Immature natural killer cell (primary cell): ENCODE results near the gene DNER. TPM values are rescaled to one million over a fixed set of nuclear protein-coding genes. Genes with fewer than 3 reads are reported as not detected.

ENCODE experiments used
- DNase-seq, 3 donors: peaks; one replicate each; pipeline ENCODE4 v3.0.0; 2022; ENCODE audit warnings: mixed read lengths in 1 of 3
- H3K27ac Mint-ChIP-seq, 6 donors: one replicate each; pipeline ENCODE4 v1.8.0; 2020; ENCODE audit warnings: mixed read lengths in 6 of 6, mild to moderate bottlenecking in 5 of 6, inconsistent platforms in 4 of 6, moderate library complexity in 3 of 6
- H3K27me3 Mint-ChIP-seq, 3 donors: one replicate each; pipeline ENCODE4 v1.8.0; 2020 to 2021; ENCODE audit warnings: low read depth in 3 of 3, mild to moderate bottlenecking in 3 of 3, mixed read lengths in 3 of 3, moderate library complexity in 3 of 3, inconsistent platforms in 1 of 3
- H3K36me3 Mint-ChIP-seq, 3 donors: one replicate each; pipeline ENCODE4 v1.8.0; 2020; ENCODE audit warnings: mixed read lengths in 3 of 3, inconsistent platforms in 2 of 3, mild to moderate bottlenecking in 2 of 3
- H3K4me1 Mint-ChIP-seq, 2 donors: one replicate each; pipeline ENCODE4 v1.8.0; 2020; ENCODE audit warnings: inconsistent platforms in 2 of 2, mild to moderate bottlenecking in 2 of 2, mixed read lengths in 2 of 2, moderate library complexity in 1 of 2
- H3K4me3 Mint-ChIP-seq, 5 donors: one replicate each; pipeline ENCODE4 v1.8.0; 2020; ENCODE audit warnings: mild to moderate bottlenecking in 5 of 5, mixed read lengths in 5 of 5, inconsistent platforms in 3 of 5, moderate library complexity in 3 of 5
- H3K9me3 Mint-ChIP-seq, 6 donors: one replicate each; pipeline ENCODE4 v1.8.0; 2020; ENCODE audit warnings: mild to moderate bottlenecking in 6 of 6, mixed read lengths in 6 of 6, inconsistent platforms in 4 of 6, moderate library complexity in 3 of 6
- polyA plus RNA-seq, 3 donors: library from polyadenylated mRNA; unstranded; fragments of 300-500 nt; fragmentation: Illumina TruSeq; gene quantifications; one replicate each; pipeline ENCODE4 v1.2.3, GENCODE V29; 2021

Gene DNER
- polyA plus RNA-seq, 3 donors from 2014 or later: not detected

DNA sequence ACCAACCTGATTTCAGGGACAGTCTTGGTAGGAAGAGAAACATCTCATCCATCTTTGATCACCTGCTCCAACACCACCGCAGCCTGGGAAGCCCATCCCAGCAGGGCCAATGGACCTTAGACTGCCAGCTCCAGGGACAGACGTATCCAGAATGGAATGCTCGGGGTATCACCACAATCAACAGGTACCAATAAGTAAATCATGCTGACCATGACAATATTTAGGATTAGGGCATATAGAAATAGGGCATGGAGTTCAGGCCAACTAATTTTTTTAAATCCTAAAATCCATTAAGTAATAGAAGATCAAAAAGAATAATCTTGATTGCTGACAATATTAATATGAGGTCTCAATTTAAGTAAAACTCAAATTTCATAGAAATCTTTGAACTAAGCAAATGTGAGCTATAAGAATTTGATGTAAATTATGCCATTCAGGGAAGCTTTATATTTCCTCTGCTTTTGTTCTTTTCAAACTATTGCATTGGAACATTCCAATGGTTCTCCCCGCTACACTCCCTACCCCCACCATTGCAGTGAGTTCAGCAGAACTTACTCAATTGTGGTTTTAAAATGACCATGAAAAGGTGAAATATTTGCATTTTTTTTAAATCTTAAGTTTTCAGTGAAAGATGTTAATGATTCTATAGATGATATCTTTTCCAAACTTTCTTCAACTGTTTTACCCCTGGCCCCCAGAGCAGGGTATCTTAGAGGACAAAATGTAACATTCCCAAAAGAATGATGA is 138.6 kb downstream of the DNER start:
- Mint-ChIP-seq H3K27me3 (peaks cover 3 to 8% (median 5%) of the 10 kb centered on the region in 3 donors), H3K27ac (no peak overlapping the region), H3K9me3 (peaks cover 0 to 3% (median 0%) of the 10 kb centered on the region in 6 donors), H3K36me3 (no peaks in the 10 kb centered on the region), H3K4me1 (no peaks in the 10 kb centered on the region), H3K4me3 (no peak overlapping the region)
- DNase-seq: no peak

GRCh38 chr2:229572507-229573271 is 141.7 kb downstream of the DNER start:
- H3K36me3 Mint-ChIP-seq: no peaks in the 10 kb centered on the region
- peaks cover 1 to 6% (median 5%) of the 10 kb centered on the region in 3 donors for H3K27me3 Mint-ChIP-seq
- no peak overlapping the region for H3K27ac Mint-ChIP-seq
- no peak overlapping the region for H3K4me3 Mint-ChIP-seq
- no peak for DNase-seq
- H3K4me1 Mint-ChIP-seq: no peaks in the 10 kb centered on the region
- peaks cover 0 to 3% (median 0%) of the 10 kb centered on the region in 6 donors for H3K9me3 Mint-ChIP-seq

GRCh38 chr2:229571243-229571642 is 143.1 kb downstream of the DNER start:
- Mint-ChIP-seq H3K4me3 (no peak overlapping the region), H3K4me1 (no peaks in the 10 kb centered on the region), H3K27me3 (peaks cover 1 to 3% (median 3%) of the 10 kb centered on the region in 3 donors), H3K36me3 (no peaks in the 10 kb centered on the region), H3K27ac (no peak overlapping the region), H3K9me3 (peaks cover 0 to 8% (median 0%) of the 10 kb centered on the region in 6 donors)
- DNase-seq: no peak

- no peak overlapping the region for H3K4me3 Mint-ChIP-seq
- H3K4me1 Mint-ChIP-seq: no peaks in the 10 kb centered on the region
- no peaks in the 10 kb centered on the region for H3K36me3 Mint-ChIP-seq
- H3K9me3 Mint-ChIP-seq: peaks cover 0 to 5% (median 0%) of the 10 kb centered on the region in 6 donors
- no peak overlapping the region for H3K27ac Mint-ChIP-seq
- no peak for DNase-seq
- peaks cover 0 to 2% (median 1%) of the 10 kb centered on the region in 3 donors for H3K27me3 Mint-ChIP-seq
These were observed 148.0 kb downstream of the DNER start for GRCh38 chr2:229566370-229566769.

- peaks cover 0 to 5% (median 0%) of the 10 kb centered on the region in 6 donors for H3K9me3 Mint-ChIP-seq
- H3K27ac Mint-ChIP-seq: no peak overlapping the region
- H3K36me3 Mint-ChIP-seq: no peaks in the 10 kb centered on the region
- H3K27me3 Mint-ChIP-seq: peaks cover 0 to 2% (median 1%) of the 10 kb centered on the region in 3 donors
- H3K4me1 Mint-ChIP-seq: no peaks in the 10 kb centered on the region
- H3K4me3 Mint-ChIP-seq: no peak overlapping the region
- DNase-seq: no peak
These were observed 150.0 kb downstream of the DNER start for GRCh38 chr2:229564300-229564907.

DNA sequence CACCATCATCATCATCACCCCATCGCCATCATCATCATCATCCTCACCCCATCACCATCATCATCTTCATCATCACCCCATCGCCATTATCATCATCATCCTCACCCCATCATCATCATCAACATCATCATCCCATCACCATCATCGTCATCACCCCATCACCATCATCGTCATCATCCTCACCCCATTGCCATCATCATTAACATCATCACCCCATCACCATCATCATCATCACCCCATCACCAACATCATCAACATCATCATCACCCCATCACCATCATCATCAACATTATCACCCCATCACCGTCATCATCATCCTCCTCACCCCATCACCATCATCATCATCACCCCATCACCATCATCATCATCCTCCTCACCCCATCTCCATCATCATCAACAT is 151.0 kb downstream of the DNER start:
- Mint-ChIP-seq H3K36me3 (no peaks in the 10 kb centered on the region), H3K4me1 (no peaks in the 10 kb centered on the region), H3K27ac (no peak overlapping the region), H3K9me3 (peaks cover 0 to 6% (median 0%) of the 10 kb centered on the region in 6 donors), H3K4me3 (no peak overlapping the region), H3K27me3 (peaks cover 1 to 3% (median 2%) of the 10 kb centered on the region in 3 donors)
- no peak for DNase-seq

DNA sequence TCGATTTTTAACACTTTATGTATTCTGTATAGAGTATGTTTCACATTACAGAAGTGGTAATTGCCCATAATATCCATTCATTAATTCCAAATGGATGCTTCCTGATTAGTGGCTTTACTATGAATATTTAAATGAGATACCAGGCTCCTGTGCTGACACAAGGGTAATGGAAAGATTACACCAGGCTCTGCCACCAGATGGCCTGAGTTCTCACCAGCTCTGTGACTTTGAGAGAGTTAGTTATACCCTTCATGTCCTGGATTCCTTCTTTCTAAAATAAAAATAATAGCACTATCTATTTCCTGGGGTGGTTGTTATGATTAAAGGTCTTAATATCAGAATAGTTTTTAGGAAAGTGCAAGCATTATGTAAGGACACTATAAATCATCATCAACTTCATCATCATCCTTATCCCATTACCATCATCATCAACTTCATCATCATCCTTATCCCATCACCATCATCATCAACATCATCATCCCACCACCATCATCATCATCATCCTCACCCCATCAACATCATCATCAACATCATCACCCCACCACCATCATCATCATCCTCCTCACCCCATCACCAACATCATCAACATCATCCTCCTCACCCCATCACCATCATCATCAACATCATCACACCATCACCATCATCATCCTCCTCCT is 151.8 kb downstream of the DNER start:
- Mint-ChIP-seq H3K4me1 (no peaks in the 10 kb centered on the region), H3K36me3 (no peaks in the 10 kb centered on the region), H3K27me3 (peaks cover 2 to 3% (median 2%) of the 10 kb centered on the region in 3 donors), H3K9me3 (peaks cover 0 to 6% (median 0%) of the 10 kb centered on the region in 6 donors), H3K27ac (no peak overlapping the region), H3K4me3 (no peak overlapping the region)
- DNase-seq: no peak

DNA sequence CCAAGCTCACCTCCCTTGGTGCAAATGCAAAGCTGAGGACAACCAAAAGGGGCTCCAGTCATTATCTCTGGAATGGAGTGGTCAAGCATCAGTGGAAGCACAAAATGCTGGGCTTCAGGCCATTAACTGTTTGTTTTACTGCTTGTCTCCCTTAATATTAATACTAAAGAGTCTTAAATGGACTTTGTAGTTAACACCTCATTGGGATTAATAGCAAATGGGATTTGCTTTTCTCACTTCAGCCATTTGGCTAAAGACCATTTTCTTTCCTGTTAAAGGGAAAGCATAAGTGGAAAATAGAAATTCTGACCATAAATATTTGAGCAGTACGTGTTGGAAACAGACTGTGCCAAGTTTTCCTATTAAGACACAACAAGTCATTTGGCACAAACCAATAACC is 154.4 kb downstream of the DNER start:
- H3K27me3 Mint-ChIP-seq: peaks cover 3 to 11% (median 4%) of the 10 kb centered on the region in 3 donors
- H3K9me3 Mint-ChIP-seq: peaks cover 0 to 1% (median 0%) of the 10 kb centered on the region in 6 donors
- H3K4me3 Mint-ChIP-seq: no peak overlapping the region
- DNase-seq: no peak
- H3K4me1 Mint-ChIP-seq: no peaks in the 10 kb centered on the region
- no peaks in the 10 kb centered on the region for H3K36me3 Mint-ChIP-seq
- no peak overlapping the region for H3K27ac Mint-ChIP-seq

GRCh38 chr2:229553091-229553490 is 161.3 kb downstream of the DNER start:
- Mint-ChIP-seq H3K27me3 (peaks cover 4 to 9% (median 5%) of the 10 kb centered on the region in 3 donors), H3K36me3 (no peaks in the 10 kb centered on the region), H3K9me3 (peaks cover 0 to 2% (median 0%) of the 10 kb centered on the region in 6 donors), H3K27ac (no peak overlapping the region), H3K4me1 (no peaks in the 10 kb centered on the region), H3K4me3 (no peak overlapping the region)
- no peak for DNase-seq

- Mint-ChIP-seq H3K4me3 (no peak overlapping the region), H3K27me3 (peaks cover 0 to 9% (median 1%) of the 10 kb centered on the region in 3 donors), H3K4me1 (no peaks in the 10 kb centered on the region), H3K9me3 (no peaks in the 10 kb centered on the region), H3K27ac (no peak overlapping the region), H3K36me3 (no peaks in the 10 kb centered on the region)
- no peak for DNase-seq
These were observed 171.0 kb downstream of the DNER start for GRCh38 chr2:229543176-229543873.

DNA sequence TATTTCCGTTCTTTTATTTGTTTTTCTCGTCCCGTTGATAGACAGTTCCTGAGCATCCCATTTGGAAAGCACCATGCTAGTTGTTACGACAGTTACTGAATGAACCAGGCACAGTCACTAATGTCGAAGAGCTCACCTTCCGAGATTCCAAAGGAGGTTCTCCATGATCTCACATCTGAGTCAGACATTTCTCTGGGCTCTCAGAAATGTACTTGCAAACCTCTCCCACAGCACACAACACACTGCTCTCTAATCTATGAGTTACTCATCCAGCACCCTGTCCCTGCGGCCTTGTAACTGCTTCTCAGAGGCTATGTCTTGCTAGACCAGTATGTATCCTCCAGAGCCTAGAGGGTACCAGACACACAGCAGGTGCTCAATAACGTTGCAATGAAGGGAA is 174.7 kb downstream of the DNER start:
- Mint-ChIP-seq H3K36me3 (no peaks in the 10 kb centered on the region), H3K9me3 (no peaks in the 10 kb centered on the region), H3K4me3 (no peak overlapping the region), H3K27ac (no peak overlapping the region), H3K4me1 (no peaks in the 10 kb centered on the region), H3K27me3 (peaks cover 0 to 7% (median 1%) of the 10 kb centered on the region in 3 donors)
- DNase-seq: no peak

DNA sequence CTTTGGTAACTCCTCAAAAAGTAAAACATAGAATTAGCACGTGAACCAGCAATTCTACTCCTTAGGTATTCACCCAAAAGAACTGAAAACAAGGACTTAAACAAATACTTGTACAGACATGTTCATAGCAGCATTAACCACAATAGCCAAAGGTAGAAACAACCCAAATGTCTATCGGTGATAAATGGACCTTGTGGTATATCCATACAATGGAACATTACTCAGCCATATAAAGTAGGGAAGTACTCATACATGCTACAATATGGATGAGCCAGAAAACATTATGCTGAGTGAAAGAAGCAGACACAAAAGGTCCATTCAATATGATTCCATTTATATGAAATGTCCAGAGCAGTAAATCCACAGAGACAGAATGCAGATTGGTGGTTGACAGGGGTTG is 182.8 kb downstream of the DNER start:
- Mint-ChIP-seq H3K27ac (no peak overlapping the region), H3K4me3 (no peak overlapping the region), H3K9me3 (peaks cover 0 to 8% (median 0%) of the 10 kb centered on the region in 6 donors), H3K4me1 (no peaks in the 10 kb centered on the region), H3K36me3 (no peaks in the 10 kb centered on the region), H3K27me3 (peaks cover 0 to 6% (median 4%) of the 10 kb centered on the region in 3 donors)
- DNase-seq: no peak

- no peaks in the 10 kb centered on the region for H3K4me1 Mint-ChIP-seq
- no peaks in the 10 kb centered on the region for H3K36me3 Mint-ChIP-seq
- no peak overlapping the region for H3K27ac Mint-ChIP-seq
- peaks cover 0 to 6% (median 4%) of the 10 kb centered on the region in 3 donors for H3K27me3 Mint-ChIP-seq
- H3K9me3 Mint-ChIP-seq: peaks cover 0 to 8% (median 0%) of the 10 kb centered on the region in 6 donors
- no peak for DNase-seq
- H3K4me3 Mint-ChIP-seq: no peak overlapping the region
These were observed 183.9 kb downstream of the DNER start for GRCh38 chr2:229530434-229530833.
